Activated CD8-positive, alpha-beta memory T cell treated with anti-CD3 and anti-CD28 coated beads for 4 hours (primary cell): ENCODE results near the gene CALY.
A peak's percentile ranks its signal among the peaks of the same experiment; 100 is the strongest.

Experiments
- DNase-seq, 2 donors: peaks; one replicate each; pipeline ENCODE4 v3.0.0-alpha.2; 2020; ENCODE audit warnings: low read depth in 2 of 2

CALY gene

GRCh38 chr10:133287832-133288500, 48.7 kb downstream of the CALY start:
- DNase-seq = no peak

DNA sequence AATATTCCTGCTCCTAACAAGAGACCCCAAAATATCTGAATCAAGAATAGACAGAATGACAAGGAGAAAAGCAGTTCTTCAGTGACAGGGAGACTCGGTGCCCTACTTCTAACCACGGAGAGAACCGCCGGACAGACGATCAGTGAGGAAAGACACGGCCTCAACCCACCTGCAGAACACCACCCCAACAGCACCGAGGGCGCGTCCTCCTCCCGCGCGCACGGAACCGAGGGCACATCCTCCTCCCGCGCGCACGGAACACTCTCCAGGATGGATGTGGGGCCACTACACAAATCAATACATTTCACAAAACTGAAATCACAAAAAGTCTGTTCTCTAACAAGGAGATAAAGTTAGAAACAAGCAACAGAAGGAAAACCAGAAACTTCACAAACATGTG, 50.3 kb downstream of the CALY start:
- no peak for DNase-seq

DNA sequence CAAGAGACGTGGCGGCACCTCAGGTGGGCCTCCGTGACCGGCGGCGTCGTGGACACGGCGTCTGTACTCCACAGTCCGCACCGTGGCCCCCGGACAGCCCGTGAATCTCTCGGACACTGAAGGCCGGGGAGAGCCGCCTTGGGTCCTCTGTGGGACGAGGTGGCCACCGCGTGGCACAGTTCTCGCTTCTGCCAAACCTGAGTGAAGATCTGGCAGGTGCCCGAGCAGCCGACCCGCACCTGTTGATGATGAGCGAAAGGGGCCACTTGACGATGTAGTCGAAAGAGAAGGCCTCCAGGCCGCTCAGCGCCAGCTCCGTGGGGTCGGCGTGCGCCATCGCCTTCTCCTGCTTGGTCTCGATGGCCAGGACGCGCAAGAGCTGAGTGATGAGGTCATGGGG, 51.5 kb downstream of the CALY start:
- DNase-seq = no peak

DNA sequence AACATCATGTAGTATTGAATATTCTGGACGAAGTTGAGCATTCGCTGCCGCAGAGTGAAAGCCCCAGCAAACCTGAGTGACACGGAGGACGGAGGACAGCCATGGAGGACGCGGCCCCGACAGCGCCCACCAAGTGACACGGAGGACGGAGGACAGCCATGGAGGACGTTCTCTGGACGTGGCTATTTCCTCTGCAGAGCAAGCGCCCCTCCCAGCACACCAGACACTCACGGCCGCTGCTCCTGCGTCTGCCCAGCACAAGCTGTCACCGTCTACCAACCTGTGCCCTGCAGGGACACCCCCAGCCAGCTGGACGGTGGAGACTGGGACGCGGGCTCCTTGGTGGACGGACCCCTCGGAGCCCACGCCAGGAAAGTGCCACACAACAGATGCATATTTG, 52.8 kb downstream of the CALY start:
- DNase-seq = no peak

- no peak for DNase-seq
Observed at GRCh38 chr10:133282846-133283390, 53.8 kb downstream of the CALY start.

DNA sequence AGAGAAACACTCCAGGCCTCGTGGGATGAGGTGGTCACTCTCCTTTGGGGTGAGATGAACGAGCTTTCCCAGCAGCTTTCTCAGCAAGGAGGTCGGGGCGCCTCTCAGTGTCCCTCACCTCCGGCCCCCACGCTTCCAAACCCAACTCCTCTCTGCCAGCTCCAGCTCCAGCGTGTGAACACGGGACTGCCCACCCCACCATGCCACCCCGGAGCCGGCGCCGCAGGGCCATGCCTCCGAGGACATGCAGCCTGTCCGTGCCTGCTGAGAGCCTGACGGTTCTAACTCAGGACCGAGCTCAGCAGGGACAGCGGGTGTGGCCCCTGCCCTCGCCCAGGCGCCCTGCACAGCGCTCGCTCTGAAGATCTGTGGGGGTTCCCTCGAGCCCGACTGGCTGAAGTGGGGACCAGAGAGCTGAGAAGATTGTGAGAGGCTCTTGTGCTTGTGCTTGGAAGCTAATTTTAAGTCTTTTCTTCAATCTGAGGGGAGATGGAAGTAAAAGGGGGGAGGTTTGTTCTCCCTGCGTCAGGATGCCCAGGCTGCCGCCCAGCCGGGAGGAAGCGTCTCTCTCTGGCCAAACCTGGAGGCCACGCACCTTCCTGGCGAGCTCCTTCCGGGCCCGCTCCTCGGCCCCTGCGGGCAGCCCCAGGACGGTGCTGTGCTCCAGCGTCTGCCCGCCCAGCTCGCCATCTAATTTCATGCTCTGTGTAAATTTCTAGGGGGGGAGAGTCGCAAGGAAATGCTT, 54.9 kb downstream of the CALY start:
- no peak for DNase-seq

DNA sequence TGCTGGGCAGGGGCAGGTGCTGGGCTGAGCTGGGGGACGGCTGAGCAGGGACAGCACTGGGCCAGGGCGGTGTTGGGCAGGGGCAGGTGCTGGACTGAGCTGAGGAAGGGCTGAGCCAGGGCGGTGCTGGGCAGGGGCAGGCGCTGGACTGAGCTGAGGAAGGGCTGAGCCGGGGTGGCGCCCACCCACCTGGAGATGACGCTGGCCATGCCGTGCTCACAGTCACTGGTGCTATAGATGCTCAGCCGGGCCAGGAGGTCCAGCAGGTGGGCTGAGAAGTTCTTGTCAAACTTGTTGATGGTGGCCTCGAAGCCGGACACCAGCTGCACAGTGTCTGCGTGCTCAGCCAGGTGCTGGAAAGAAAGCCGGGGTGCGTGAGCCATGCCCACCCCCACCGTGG, 55.6 kb downstream of the CALY start:
- DNase-seq = no peak

DNA sequence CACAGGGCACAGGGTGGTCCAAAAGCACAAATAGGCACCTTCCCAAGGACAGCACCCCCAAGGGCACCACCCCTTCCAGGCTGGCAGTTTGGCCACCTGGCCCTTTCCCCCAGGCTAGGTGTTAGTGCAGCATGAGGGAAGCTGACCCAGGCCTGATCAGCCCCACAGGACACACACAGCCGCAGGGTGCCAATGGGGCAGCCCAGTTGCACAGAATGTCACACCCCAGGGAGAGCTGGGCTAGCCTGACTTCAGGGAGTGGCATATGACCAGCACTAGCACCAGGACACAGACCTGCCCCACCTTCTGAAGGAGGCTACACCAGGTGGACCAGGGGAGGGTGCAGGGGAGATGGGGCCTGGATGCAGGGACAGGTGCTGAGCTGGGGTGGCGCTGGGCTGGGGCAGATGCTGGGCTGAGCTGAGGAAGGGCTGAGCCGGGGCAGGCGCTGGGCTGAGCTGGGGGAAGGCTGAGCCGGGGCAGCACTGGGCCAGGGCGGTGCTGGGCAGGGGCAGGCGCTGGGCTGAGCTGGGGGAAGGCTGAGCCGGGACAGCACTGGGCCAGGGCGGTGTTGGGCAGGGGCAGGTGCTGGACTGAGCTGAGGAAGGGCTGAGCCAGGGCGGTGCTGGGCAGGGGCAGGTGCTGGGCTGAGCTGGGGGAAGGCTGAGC, 56.2 kb downstream of the CALY start:
- no peak for DNase-seq

DNA sequence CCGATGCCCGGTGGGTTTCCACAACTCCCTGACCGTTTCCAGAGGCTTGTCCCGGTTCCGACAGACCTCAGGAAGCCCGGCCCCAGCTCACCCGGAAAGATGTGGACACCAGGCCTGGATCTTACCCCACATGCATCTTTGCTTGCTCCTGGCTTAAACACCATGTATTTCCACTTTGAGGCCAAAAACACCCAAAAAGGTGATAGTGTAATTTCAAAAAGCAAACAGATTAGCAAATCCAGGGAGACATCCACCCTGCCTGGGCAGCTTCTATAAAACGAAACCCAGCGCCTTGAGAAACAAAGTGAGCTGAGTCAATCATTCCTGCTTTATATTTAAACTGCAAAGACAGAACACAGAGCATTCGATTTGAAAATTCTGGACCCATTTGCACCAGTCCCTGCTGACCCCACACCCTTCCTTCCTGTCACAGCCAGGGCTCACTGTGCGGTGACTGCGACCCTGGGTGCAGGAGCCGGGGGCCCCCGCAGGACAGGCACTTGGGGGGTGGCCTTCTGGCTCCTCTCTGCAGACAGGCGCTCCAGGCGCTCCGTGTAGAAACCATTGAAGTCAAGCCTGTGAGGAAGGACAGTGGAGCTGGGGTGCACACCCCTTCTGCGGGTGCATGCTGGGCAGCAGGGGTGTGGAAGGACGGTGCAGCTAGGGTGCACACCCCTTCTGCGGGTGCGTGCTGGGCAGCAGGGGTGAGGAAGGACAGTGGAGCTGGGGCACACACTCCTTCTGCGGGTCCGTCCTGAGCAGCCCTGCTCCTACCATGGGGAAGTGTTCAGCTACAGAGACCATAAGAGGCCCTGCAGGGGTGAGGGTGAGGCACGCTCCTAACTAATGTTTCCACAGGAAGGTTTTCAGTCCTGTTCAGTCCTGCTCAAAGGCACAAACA, 57.1 kb downstream of the CALY start:
- DNase-seq = no peak

GRCh38 chr10:133278577-133279265, 58.0 kb downstream of the CALY start:
- DNase-seq = peak in 1 of 2 donors; percentile 53

GRCh38 chr10:133277993-133278576, 58.6 kb downstream of the CALY start:
- no peak for DNase-seq

- DNase-seq = no peak
Observed at GRCh38 chr10:133277277-133277992, 59.3 kb downstream of the CALY start.

DNA sequence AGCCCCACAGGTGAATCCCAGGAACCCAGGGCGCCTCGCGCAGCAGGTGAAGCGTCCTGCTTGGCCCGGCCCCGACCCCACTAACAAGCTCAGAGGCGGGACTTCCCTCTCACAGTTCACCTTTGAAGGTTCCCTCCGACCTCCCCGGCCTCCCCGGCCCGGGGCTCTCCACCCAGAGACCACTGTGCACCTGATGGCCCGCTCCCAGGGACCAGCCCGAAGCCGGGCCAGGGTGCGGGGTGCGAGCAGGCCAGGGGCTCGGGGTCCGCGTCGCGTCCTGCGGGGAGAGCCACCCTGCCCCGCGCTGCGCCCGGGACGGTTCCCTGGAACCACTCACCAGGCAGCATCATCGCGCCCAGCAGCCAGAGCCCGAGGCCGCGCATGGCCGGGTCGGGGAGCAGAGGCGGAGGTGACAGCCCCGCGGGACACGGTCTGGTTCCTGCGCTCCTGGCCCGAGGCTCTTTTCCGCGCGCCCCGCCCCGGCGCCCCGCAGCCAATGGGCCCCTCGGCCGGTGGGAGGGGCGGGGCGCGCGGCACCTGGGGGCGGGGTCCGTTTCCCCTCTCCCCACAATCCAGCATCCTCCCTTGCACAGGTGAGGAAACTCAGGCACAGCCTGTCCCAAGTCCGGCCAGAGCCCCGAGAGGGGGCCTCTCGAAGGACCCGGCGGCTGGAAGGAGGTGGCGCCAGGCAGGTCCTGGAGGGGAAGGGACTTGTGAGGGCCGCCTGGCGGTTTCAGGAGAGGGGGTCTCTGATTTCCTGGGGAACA, 60.1 kb downstream of the CALY start, which contains the start of gene ADAM8:
Gene ADAM8, minus strand, starts transcription at position 434 of the 767 bp plus-strand sequence. Its CDS starts 51 bp downstream, at position 383.
- no peak for DNase-seq

DNA sequence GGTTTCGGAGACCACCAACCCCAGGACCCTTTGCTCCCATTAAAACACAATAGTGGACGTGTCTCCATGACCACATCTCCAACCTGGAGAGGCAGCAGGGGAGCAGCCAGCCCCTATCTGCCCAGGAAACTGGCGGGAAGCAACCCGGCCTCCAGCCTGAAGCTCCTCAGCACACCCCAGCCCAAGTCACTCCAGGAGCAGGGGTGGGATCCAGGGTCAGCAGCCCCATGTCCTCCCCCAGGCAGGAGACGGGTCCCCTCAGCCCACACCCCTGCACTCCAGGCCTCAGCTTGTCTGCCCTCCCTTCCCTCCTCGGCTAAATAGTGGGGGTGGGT, 60.6 kb downstream of the CALY start:
- no peak for DNase-seq

DNA sequence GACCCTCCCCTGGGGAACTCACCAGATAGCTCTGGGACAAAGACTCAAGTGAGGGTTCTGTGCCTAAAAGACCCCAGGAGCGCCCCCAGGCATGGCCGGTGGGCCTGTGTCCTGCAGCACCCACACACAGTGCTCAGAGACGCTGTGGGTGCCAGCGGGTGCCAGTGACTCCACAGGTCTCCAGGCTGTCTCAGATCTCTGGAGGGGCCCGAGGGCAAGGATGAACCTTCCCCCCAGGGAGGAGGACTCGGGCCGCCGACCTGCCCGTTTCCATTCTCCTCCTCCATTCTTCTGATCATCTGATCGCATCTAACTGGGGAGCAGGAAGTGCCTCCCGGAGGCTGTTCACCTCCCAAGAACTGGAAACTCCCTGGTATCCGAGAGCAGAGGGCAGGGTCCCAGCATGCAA, 61.0 kb downstream of the CALY start:
- DNase-seq = no peak

DNA sequence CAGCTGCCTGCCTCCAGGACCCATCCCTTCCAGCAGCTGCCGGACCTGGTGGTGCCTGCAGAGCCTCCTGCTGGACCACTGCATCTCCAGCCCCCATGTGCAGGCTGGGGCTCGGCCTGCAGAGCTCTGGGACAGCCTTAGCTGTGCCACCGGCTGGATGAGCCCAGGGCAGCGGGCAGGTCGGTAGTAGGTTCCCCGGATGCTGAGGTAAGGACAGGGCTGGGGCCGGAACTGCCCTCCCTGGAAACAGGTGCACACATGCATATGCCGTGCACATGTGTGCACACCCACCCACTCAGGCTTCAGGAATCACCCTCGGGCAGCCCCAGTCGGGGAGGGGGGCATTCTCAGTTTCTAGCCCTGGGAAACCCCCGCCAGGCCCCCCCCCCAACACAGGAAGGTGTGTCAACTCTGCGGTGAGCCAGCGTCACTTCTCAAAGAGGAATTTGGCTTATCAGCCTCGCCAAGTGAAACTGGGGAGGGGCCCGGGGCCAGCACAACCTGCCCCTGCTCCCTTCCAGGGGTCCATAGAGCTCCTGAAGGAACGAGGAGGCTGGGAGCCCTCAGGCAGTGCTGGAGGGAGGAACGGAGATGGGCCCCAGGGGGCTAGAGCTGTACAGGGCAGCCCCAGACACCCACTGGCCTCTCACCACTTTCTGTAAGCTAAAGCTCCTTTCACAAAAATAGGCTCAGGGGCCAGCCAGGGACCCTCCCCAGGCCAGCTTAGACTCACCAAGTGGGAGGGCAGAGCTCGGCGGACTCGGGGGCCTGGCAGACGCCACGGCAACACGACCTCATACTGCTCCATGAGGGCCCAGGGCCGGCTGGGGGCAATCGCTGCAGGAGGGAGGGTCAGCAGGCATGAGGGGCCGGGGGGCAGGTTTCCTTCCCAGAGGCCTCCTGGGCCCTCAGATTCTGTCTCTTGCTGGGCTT, 61.7 kb downstream of the CALY start:
- DNase-seq = peak; percentile 71 to 72
